ENCODE results near the gene ADAMTS6.
"Not testable (repeated sequence)": the region's sequence is repeated elsewhere in the genome, so short reads cannot be mapped to it uniquely, and the experiment has no call there.

Gene ADAMTS6

GRCh38 chr5:65481635-65482295, at the start of gene ADAMTS6:
ADAMTS6 (minus strand) TSS chr5:65481920; CDS start chr5:65473673, 8,247 bp downstream.
- DNase-seq (ENCODE audit: low spot score), result peak; percentile 59

GRCh38 chr5:65530904-65531303, 49.2 kb upstream of the ADAMTS6 start:
- no peak for DNase-seq (ENCODE audit: low spot score)

- DNase-seq (ENCODE audit: low spot score), result no peak
Measured at GRCh38 chr5:65525726-65526125, 44.0 kb upstream of the ADAMTS6 start.

GRCh38 chr5:65512170-65512937, 30.6 kb upstream of the ADAMTS6 start:
- DNase-seq (ENCODE audit: low spot score), result no peak

GRCh38 chr5:65508978-65509377, 27.3 kb upstream of the ADAMTS6 start:
- no peak for DNase-seq (ENCODE audit: low spot score)

- no peak for DNase-seq (ENCODE audit: low spot score)
Measured at GRCh38 chr5:65506961-65507360, 25.2 kb upstream of the ADAMTS6 start.

GRCh38 chr5:65489119-65489518, 7.4 kb upstream of the ADAMTS6 start:
- no peak for DNase-seq (ENCODE audit: low spot score)

- DNase-seq (ENCODE audit: low spot score), result not testable (repeated sequence)
Measured at GRCh38 chr5:65488038-65488687, 6.4 kb upstream of the ADAMTS6 start.

- DNase-seq (ENCODE audit: low spot score), result not testable (repeated sequence)
Measured at GRCh38 chr5:65486803-65487202, 5.1 kb upstream of the ADAMTS6 start.

- DNase-seq (ENCODE audit: low spot score), result no peak
Measured at GRCh38 chr5:65485405-65485804, 3.7 kb upstream of the ADAMTS6 start.

GRCh38 chr5:65483546-65484346, 2.0 kb upstream of the ADAMTS6 start:
- peak; percentile 77 for DNase-seq (ENCODE audit: low spot score)

GRCh38 chr5:65482736-65483545, 1.2 kb upstream of the ADAMTS6 start:
- peak; percentile 25 for DNase-seq (ENCODE audit: low spot score)

- peak; percentile 31 for DNase-seq (ENCODE audit: low spot score)
Measured at GRCh38 chr5:65482296-65482735, 596 bp upstream of the ADAMTS6 start.

GRCh38 chr5:65481171-65481581, 544 bp downstream of the ADAMTS6 start:
- DNase-seq (ENCODE audit: low spot score), result no peak

- DNase-seq (ENCODE audit: low spot score), result peak; percentile 41
Measured at GRCh38 chr5:65480306-65480865, 1.3 kb downstream of the ADAMTS6 start.

GRCh38 chr5:65479527-65479926, 2.2 kb downstream of the ADAMTS6 start:
- DNase-seq (ENCODE audit: low spot score), result no peak

GRCh38 chr5:65478336-65478735, 3.4 kb downstream of the ADAMTS6 start:
- no peak for DNase-seq (ENCODE audit: low spot score)

GRCh38 chr5:65475895-65476294, 5.8 kb downstream of the ADAMTS6 start:
- no peak for DNase-seq (ENCODE audit: low spot score)

- no peak for DNase-seq (ENCODE audit: low spot score)
Measured at GRCh38 chr5:65475336-65475735, 6.4 kb downstream of the ADAMTS6 start.

GRCh38 chr5:65474130-65474711, 7.5 kb downstream of the ADAMTS6 start:
- no peak for DNase-seq (ENCODE audit: low spot score)
